Mammary epithelial cell (primary cell): Measurements from ENCODE around the gene MIR17HG.

Source experiments
- EZH2 ChIP-seq: IDR thresholded peaks from 2 replicates; pipeline ENCODE4 v1.6.1; 2012; ENCODE audit warnings: low read length, inconsistent platforms, borderline replicate concordance
- TF ChIP-seq, protein P1 (sequence below), 2 donors: IDR thresholded peaks in 1 of 2; conservative IDR thresholded peaks in 1 of 2; 2 replicates each; pipeline ENCODE4 v1.5.1; 2011 to 2012; ENCODE audit warnings: inconsistent platforms in 2 of 2, low read length in 2 of 2, mild to moderate bottlenecking in 2 of 2, control low read depth in 1 of 2, low read depth in 1 of 2; ENCODE audit not compliant: insufficient read depth in 1 of 2; ENCODE audit errors: extremely low read depth in 1 of 2

GRCh38 chr13:91323349-91323748, 24.1 kb upstream of the MIR17HG start:
- TF ChIP-seq, protein P1, sequence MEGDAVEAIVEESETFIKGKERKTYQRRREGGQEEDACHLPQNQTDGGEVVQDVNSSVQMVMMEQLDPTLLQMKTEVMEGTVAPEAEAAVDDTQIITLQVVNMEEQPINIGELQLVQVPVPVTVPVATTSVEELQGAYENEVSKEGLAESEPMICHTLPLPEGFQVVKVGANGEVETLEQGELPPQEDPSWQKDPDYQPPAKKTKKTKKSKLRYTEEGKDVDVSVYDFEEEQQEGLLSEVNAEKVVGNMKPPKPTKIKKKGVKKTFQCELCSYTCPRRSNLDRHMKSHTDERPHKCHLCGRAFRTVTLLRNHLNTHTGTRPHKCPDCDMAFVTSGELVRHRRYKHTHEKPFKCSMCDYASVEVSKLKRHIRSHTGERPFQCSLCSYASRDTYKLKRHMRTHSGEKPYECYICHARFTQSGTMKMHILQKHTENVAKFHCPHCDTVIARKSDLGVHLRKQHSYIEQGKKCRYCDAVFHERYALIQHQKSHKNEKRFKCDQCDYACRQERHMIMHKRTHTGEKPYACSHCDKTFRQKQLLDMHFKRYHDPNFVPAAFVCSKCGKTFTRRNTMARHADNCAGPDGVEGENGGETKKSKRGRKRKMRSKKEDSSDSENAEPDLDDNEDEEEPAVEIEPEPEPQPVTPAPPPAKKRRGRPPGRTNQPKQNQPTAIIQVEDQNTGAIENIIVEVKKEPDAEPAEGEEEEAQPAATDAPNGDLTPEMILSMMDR (conservative IDR thresholded peaks at IDR 0.05 in 1 of 2, IDR thresholded peaks at IDR 0.05 in 1 of 2; ENCODE audit: extremely low read depth in 1 of 2, insufficient read depth in 1 of 2, low read depth in 1 of 2, low read length in 2 of 2): no peak
- TF ChIP-seq EZH2: no peak
